Measurements from ENCODE around the gene USP19. TPM values are rescaled to one million over a fixed set of nuclear protein-coding genes. Genes with fewer than 3 reads are reported as not detected.

Gene USP19
- total and polyA plus RNA-seq, 2 of the 4 experiments (the other 2 are of a cell fraction), result 24.7 to 39.7 TPM

GRCh38 chr3:49093853-49094767, 26.5 kb downstream of the USP19 start, which contains the start of gene QRICH1:
Gene QRICH1 (minus strand): TSS chr3:49094071. CDS start chr3:49077017, 17,054 bp downstream.
- peak; percentile 97 for DNase-seq
- Histone ChIP-seq H2BK15ac (ENCODE audit: low read depth, low read length) (peak within 1 kb of the TSS; percentile 75; the same call in 1 of the 3 replicates), H3K9me3 (ENCODE audit: control insufficient read depth, insufficient read depth, low read length) (no peaks in the 10 kb centered on the region), H3K14ac (replicated peaks; ENCODE audit: low read depth, low read length) (peak within 1 kb of the TSS; percentile 95), H2BK5ac (ENCODE audit: low read depth, low read length, poor library complexity, severe bottlenecking) (peak within 1 kb of the TSS; percentile 79), H3K27ac (ENCODE audit: insufficient read depth, low read length) (peak within 1 kb of the TSS; percentile 82), H4K20me1 (ENCODE audit: insufficient read depth, low read length) (peaks cover 24% of the 10 kb centered on the region), H3K27me3 (ENCODE audit: control insufficient read depth, insufficient read depth, low read length) (no peaks in the 10 kb centered on the region), H3K4ac (ENCODE audit: low read depth, low read length) (peak within 1 kb of the TSS; percentile 92), H3K18ac (ENCODE audit: low read depth, low read length) (peak within 1 kb of the TSS; percentile 33), H3K36me3 (ENCODE audit: control insufficient read depth, insufficient read depth, low read length) (peaks cover 25% of the 10 kb centered on the region), H3K4me1 (ENCODE audit: control insufficient read depth, insufficient read depth, low read length) (peaks cover 2% of the 10 kb centered on the region; the same call in 1 of the 2 replicates), H3K23ac (ENCODE audit: low read depth, low read length) (peak within 1 kb of the TSS; percentile 94), H4K91ac (ENCODE audit: insufficient read depth, low read depth, low read length) (peak within 1 kb of the TSS; percentile 85), H2AK9ac (replicated peaks; ENCODE audit: low read depth, low read length, poor library complexity) (peak within 1 kb of the TSS; percentile 94), H3K79me1 (ENCODE audit: low read depth in 1 of 2, low read length in 2 of 2) (peaks cover 0 to 28% of the 10 kb centered on the region in 2 experiments; a peak in 3 of 4 replicates), H2BK120ac (ENCODE audit: low read depth, low read length) (peak within 1 kb of the TSS; percentile 71; the same call in 1 of the 2 replicates), H2AFZ (replicated peaks; ENCODE audit: low read length, poor library complexity) (peak within 1 kb of the TSS; percentile 95), H3K56ac (ENCODE audit: extremely low read depth, insufficient read depth, low read length) (peak within 1 kb of the TSS; percentile 77), H3K4me2 (ENCODE audit: low read depth, low read length) (peak within 1 kb of the TSS; percentile 93), H4K8ac (ENCODE audit: low read depth in 2 of 2, low read length in 2 of 2) (peak within 1 kb of the TSS; percentile 88 to 92), H3K9ac (ENCODE audit: low read depth, low read length) (peak within 1 kb of the TSS; percentile 97), H3K4me3 (ENCODE audit: insufficient read depth, low read depth, low read length) (peak within 1 kb of the TSS; percentile 85), H2AK5ac (ENCODE audit: low read depth, low read length) (peak within 1 kb of the TSS; percentile 85), H3K9me1 (ENCODE audit: insufficient read depth, low read length) (peaks cover 2% of the 10 kb centered on the region; the same call in 1 of the 2 replicates), H4K5ac (ENCODE audit: low read depth, low read length) (peak within 1 kb of the TSS; percentile 72), H2BK20ac (ENCODE audit: low read depth, low read length) (no peak within 1 kb of the TSS)
- dilution Hi-C loops (cut with HindIII; ENCODE audit: low sequenced_read_pairs, unreplicated experiment), result no loop called here
- peak; percentile 87 for ATAC-seq (ENCODE audit: low read depth)
- intact Hi-C loops (cut with micrococcal nuclease), result loop anchor here (1.0 to 5.0 kb wide), 4 partner anchors 52 to 247 kb away; partner anchors contain the start of genes NDUFAF3 and PRKAR2A
- BruUV-seq (replicated peaks), result no TSS peak
- CTCF ChIA-PET, result interaction anchor here (0.6 to 1.9 kb wide), 10 partner anchors 10 to 121 kb away, joined by 3 to 17 read pairs (median 4); partner anchors contain the start of genes KLHDC8B, P4HTM, QARS1 and USP19
- no CpG with 5 or more reads among the region's 65 CpGs for WGBS, 2 experiments (ENCODE audit: extremely low coverage in 2 of 2, insufficient read length in 1 of 2)
- POLR2A ChIA-PET (ENCODE audit: unreplicated experiment), result interaction anchor here (1.0 to 3.1 kb wide), 2 partner anchors 12 to 72 kb away, joined by 4 to 25 read pairs; partner anchors contain the start of gene NDUFAF3
- in situ Hi-C loops (cut with MboI; ENCODE audit: low sequenced_read_pairs), result no loop called here
- TF ChIP-seq BHLHE40 (IDR thresholded peaks at IDR 0.05; ENCODE audit: low read depth, low read length) (0 out of 2 replicates have a peak, but pooled peaks have one; percentile 35), POLR2A (IDR thresholded peaks at IDR 0.05; ENCODE audit: low read depth, low read length) (peak; percentile 96), USF2 (IDR thresholded peaks at IDR 0.05; ENCODE audit: low read depth, low read length) (0 out of 2 replicates have a peak, but pooled peaks have one; percentile 14), CTCF (conservative IDR thresholded peaks at IDR 0.05; ENCODE audit: low read depth, low read length) (peak; percentile 71), SMC3 (IDR thresholded peaks at IDR 0.05; ENCODE audit: low read depth, low read length) (peak; percentile 33; the same call in 1 of the 2 replicates), NFE2L2 (IDR thresholded peaks at IDR 0.05; ENCODE audit: low read depth, low read length) (no peak), MAZ (IDR thresholded peaks at IDR 0.05; ENCODE audit: borderline replicate concordance, low read depth, low read length) (peak; percentile 60; the same call in 1 of the 2 replicates), RAD21 (IDR thresholded peaks at IDR 0.05; ENCODE audit: low read length) (peak; percentile 68), CHD1 (IDR thresholded peaks at IDR 0.05; ENCODE audit: low read depth, low read length) (no peak), RCOR1 (IDR thresholded peaks at IDR 0.05; ENCODE audit: insufficient replicate concordance, low read length) (no peak), FOS (IDR thresholded peaks at IDR 0.05; ENCODE audit: low read depth, low read length) (no peak), MXI1 (IDR thresholded peaks at IDR 0.05; ENCODE audit: borderline replicate concordance, low read depth, low read length) (peak; percentile 65; the same call in 1 of the 2 replicates)

Data from IMR-90 (cell line).